ENCODE data around the gene KLK15.

KLK15 gene

GRCh38 chr19:50843205-50843604 lies 9.8 kb upstream of the KLK15 start:
- no peak for FAIRE-seq

- no peak for FAIRE-seq
Observed at GRCh38 chr19:50842130-50842529, 8.8 kb upstream of the KLK15 start.

GRCh38 chr19:50839712-50840655 lies 6.6 kb upstream of the KLK15 start:
- FAIRE-seq, result no peak

GRCh38 chr19:50838239-50838638 lies 4.9 kb upstream of the KLK15 start:
- FAIRE-seq, result no peak

GRCh38 chr19:50837300-50837699 lies 3.9 kb upstream of the KLK15 start:
- FAIRE-seq, result no peak

GRCh38 chr19:50836543-50837195 lies 3.3 kb upstream of the KLK15 start:
- no peak for FAIRE-seq

GRCh38 chr19:50835785-50836542 lies 2.6 kb upstream of the KLK15 start:
- no peak for FAIRE-seq

- no peak for FAIRE-seq
Observed at GRCh38 chr19:50835103-50835784, 1.9 kb upstream of the KLK15 start.

- FAIRE-seq, result no peak
Observed at GRCh38 chr19:50833802-50834167, 411 bp upstream of the KLK15 start.

- FAIRE-seq, result no peak
Observed at GRCh38 chr19:50832666-50833065, 708 bp downstream of the KLK15 start.

GRCh38 chr19:50831026-50831396 lies 2.4 kb downstream of the KLK15 start:
- no peak for FAIRE-seq

- no peak for FAIRE-seq
Observed at GRCh38 chr19:50830266-50831025, 2.9 kb downstream of the KLK15 start.

- no peak for FAIRE-seq
Observed at GRCh38 chr19:50829801-50830200, 3.6 kb downstream of the KLK15 start.

- FAIRE-seq, result no peak
Observed at GRCh38 chr19:50827476-50827875, 5.9 kb downstream of the KLK15 start.

GRCh38 chr19:50826492-50827240 lies 6.7 kb downstream of the KLK15 start:
- no peak for FAIRE-seq

GRCh38 chr19:50823389-50824042 lies 9.9 kb downstream of the KLK15 start, which contains the start of gene KLK1:
TSS of gene KLK1 (minus strand) at chr19:50823787. CDS start at chr19:50823748, 39 bp downstream.
- no peak for FAIRE-seq

- no peak for FAIRE-seq
Observed at GRCh38 chr19:50822661-50823208, 10.6 kb downstream of the KLK15 start.

- FAIRE-seq, result no peak
Observed at GRCh38 chr19:50821622-50822021, 11.8 kb downstream of the KLK15 start.

- no peak for FAIRE-seq
Observed at GRCh38 chr19:50821248-50821612, 12.1 kb downstream of the KLK15 start.

GRCh38 chr19:50820549-50821247 lies 12.7 kb downstream of the KLK15 start:
- no peak for FAIRE-seq

Data from islet of Langerhans (tissue), 1 donor.